NCI-H2196 (cell line): ENCODE measurements around the gene PMIS2.
"Not testable (repeated sequence)": the region's sequence is repeated elsewhere in the genome, so short reads cannot be mapped to it uniquely, and the experiment has no call there.

Experiments used
- DNase-seq: peaks from one replicate; lab custom pipeline; 2025; ENCODE audit not compliant: unreplicated experiment; lab: John Stamatoyannopoulos, UW

PMIS2 gene

DNA sequence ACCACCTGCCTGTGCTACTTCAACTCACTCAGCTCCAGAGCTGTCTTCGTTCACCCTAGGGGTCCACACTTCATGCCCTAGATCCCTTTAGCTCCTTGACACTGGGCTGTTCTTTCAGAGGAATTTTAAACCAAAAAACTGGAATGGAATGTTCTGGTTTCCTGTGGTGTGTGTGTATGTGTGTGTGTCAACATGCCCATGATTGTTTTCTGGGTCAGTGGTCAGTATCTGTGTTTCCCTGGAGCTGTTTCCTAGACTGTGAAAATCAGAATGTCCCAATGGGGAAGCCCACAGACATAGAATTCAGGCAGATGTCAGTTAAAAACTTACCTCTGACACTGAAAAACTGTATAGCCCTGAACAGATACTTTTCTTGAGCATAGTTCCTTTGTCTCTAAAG lies 1.3 kb downstream of the PMIS2 start:
- no peak for DNase-seq

DNA sequence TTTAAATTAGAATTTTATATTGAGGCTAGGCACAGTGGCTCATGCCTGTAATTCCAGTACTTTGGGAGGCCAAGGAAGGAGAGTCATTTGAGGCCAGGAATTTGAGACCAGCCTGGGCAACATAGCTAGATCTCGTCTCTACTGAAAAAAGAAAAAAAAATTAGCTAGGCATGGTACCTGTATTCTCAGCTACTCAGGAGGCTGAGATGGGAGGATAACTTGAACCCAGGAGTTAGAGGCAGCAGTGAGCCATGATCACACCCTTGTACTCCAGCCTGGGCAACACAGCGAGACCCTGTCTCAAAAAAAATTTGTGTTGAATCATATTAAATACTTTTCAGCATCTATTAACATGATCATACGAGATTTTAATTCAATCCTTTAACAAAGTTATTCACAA lies 4.9 kb downstream of the PMIS2 start:
- no peak for DNase-seq

DNA sequence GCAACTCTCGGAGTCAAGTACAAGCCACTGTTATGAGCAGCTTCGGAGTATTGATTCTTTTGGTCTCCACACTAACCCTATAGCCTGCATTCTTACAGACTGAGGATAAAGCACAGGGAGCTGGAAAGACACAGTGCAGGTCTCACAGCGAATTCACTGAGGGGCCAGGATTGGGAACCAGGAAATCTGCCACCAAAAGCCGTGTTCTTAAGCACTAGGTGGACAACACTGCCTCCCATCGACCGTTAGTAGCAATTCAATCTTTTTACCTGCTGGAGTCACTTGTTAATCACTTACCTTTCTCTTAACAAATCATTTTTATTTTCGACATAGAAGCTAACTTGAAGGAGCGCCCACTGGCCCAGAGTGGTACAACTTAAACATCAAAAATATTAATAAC lies 6.3 kb downstream of the PMIS2 start:
- peak; percentile 25 for DNase-seq

DNA sequence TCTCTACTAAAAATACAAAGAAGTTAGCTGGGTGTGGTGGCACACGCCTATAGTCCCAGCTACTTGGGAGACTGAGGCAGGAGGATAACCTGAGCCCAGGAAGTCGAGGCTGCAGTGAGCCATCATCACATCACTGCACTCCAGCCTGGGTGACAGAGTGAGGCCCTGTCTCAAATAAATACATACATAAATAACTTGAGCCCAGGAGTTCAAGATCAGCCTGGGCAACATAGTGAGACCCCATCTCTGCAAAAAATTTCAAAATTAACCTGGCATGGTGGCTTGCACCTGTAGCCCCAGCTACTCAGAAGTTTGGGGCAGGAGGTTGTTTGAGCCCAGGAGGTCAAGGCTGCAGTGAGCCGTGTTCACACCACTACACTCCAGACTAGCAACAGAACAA lies 9.1 kb downstream of the PMIS2 start:
- not testable (repeated sequence) for DNase-seq

DNA sequence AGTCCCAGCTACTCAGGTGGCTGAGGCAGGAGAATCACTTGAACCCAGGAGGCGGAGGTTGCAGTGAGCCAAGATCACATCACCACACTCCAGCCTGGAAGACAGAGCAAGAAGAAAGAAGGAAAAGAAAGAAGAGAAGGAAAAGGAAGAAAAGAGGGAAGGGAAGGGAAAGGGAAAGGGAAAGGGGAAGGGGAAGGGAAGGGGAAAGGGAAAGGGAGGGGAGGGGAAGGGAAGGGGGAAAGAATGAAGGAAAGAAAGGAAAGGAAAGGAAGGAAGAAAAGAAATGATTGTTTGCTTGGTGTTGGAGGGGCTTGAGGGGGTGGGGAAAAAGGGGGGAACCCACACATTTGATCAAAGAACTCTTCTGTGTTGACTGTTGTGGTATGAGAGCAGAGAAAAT lies 10.0 kb downstream of the PMIS2 start:
- no peak for DNase-seq

DNA sequence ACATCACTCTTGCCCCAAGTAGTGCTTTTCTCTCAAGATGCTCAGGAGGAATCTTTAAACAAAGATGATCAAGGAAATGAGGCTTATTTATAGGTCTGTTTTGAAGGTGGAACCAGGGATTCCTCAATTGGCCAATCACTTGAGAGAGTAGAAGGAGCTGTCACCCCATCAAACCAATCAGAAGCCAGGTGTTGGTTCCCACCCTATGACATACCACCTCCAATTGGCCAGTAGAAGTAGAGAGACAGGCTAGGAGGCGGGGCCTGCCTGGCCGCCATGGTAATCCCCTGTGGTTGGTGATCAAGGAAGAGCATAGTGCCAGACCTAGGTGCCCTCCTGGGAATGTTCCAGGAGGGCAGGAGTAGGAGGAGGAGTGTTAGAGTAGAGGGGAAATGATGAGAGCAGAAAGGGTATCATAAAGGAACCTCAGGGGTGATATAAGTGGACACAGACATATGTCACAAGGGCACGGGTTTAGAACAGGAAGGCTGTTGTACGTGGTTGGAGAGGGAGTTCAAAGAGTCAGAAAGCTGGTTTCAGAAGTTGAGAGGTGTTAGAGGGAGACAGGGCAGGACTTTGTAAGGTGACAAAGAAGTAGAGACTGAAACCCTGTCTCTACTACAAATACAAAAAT lies 10.5 kb downstream of the PMIS2 start:
- DNase-seq, result no peak

DNA sequence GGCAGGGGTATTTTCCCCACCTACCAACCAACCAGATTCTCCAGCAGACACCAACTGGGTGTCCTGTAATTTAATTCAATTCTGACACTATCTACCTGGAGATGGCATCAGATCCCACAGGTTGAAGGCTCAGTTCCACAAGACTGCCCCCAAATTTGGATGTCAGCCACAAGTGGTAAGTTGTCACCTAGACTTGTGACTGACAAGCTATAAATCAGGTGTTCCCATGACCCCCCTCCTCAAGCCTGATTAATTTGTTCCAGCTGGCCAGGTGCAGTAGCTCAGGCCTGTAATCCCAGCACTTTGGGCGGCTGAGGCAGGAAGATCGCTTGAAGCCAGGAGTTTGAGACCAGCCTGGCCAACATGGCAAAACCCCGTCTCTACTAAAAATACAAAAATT lies 16.0 kb downstream of the PMIS2 start:
- DNase-seq, result no peak

DNA sequence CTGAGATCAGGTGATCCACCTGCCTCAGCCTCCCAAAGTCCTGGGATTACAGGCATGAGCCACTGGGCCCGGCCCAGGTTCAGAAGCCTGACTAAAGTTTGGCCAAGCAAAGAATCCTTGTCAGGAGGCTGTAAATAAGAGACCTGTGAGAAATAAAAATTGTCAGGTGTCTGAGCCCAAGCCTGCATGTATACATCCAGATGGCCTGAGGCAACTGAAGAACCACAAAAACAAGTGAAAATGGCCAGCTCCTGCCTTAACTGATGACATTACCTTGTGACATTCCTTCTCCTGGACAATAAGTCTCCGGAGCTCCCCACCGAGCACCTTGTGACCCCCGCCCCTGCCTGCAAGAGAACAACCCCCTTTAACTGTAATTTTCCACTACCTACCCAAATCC lies 18.5 kb downstream of the PMIS2 start:
- not testable (repeated sequence) for DNase-seq

DNA sequence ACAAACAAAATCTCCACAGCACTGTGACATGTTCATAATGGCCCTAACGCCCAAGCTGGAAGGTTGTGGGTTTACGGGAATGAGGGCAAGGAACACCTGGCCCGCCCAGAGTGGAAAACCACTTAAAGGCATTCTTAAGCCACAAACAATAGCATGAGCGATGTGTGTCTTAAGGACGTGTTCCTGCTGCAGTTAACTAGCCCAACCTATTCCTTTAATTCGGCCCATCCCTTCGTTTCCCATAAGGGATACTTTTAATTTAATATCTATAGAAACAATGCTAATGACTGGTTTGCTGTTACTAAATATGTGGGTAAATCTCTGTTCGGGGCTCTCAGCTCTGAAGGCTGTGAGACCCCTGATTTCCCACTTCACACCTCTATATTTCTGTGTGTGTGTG lies 21.2 kb downstream of the PMIS2 start:
- DNase-seq, result not testable (repeated sequence)

DNA sequence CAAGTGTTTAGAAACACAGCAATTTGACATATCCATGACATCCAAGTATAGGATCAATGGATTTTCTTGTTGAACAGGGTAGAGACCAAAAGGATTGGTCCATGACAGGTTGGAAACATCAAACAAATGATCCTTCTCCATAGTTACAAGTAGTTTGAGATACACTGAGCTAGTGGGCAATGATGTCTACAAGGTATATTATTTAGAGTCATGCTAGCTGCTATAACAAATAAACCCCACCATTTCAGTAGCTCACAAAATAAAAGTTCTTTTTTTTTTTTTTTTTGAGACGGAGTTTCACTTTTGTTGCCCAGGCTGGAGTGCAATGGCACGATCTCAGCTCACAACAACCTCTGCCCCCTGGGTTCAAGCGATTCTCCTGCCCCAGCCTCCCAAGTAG lies 21.7 kb downstream of the PMIS2 start:
- DNase-seq, result no peak

DNA sequence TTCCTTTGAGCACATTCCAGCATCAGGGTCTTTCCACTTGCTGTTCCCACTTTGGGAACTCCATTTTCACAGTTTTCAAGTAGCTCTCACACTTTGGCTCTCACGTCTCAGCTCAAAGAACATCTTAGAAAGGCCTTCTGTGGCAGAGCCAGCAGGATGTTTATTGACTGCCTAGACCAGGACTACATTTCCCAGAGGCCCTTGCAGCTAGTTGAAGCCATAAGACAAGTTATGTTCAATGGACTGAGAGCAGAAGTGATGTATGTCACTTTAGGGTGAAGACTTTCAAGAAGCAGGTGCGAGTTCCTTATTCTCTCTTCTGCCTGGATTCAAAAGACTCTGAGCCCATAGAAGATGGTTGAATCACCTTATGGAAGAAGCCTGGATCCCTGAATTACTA lies 22.3 kb downstream of the PMIS2 start:
- no peak for DNase-seq

DNA sequence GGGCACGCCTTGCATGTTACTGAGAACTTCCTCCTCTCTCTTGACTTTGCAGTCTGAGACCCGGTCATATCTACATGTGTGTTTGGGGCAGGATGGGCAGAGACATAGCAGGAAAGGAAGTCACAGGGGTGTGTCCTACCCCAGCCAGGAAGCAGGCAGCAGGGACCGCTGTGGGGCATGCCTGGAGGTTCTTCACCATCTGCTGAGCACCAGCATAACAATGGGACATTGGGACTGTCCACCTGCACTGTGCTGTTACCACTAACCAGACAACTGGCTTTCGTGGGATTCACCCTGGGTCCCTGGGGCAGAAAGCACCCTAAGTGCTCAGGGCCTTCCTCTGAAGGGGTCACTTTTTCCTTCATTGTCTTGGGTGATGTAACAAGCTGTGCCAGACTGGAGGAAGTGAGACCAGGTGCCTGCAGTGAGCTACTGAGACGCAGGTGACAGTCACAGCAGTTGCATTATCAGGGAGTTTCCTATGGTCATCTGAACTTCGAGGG lies 23.9 kb downstream of the PMIS2 start:
- DNase-seq, result no peak

DNA sequence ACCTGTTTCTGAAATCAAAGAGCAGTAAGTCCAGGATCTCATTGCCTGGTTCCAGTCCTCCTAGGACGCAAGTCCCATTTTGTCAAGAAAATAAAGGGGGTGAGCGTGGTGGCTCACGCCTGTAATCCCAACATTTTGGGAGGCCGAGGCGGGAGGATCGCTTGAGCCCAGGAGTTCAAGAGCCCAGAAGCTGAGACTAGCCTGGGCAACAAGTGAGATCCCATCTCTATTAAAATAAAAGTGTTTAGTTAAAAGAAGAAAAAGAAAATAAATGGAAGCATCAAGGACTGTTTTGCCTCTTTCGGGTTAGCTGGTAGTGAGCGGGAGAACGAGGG lies 26.2 kb downstream of the PMIS2 start:
- DNase-seq, result no peak

DNA sequence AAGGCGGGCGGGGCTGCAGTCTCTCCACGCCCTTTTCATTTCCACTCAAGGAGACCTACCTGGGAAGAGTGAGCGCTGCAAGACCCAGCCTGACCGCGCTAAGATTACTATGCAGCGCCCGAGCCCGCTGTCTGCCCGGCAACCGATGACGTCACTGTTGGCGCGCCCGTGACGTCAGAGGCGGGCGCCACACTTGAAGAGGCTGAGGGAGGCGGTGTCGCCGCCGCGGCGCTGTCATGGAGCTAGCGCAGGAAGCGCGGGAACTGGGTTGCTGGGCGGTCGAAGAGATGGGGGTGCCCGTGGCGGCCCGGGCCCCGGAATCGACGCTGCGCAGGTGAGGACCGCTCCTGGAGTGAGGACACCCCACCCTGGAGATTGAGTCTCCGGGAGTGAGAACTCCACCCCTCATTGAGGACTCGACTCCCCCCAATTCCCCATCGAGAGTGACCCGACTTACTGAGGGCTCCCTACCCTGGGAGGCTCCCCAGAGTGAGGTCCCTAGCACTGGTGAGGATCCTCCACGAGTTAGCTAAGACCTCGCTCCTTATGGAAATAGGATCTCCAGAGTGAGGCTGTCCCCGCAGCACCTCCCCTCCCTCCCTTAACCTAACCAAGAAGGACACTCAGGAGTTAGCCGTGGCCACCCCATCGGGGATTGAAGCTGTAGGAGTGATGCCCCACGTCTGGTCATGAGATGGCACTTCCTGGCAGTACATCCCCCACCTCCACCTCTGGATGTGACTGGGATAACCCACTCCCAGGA lies 26.8 kb downstream of the PMIS2 start, which contains the start of gene HAUS5:
TSS of gene HAUS5 (plus strand) at position 177 of the 763 bp plus-strand sequence. CDS start at position 237, 60 bp downstream.
- DNase-seq, result peak; percentile 92

DNA sequence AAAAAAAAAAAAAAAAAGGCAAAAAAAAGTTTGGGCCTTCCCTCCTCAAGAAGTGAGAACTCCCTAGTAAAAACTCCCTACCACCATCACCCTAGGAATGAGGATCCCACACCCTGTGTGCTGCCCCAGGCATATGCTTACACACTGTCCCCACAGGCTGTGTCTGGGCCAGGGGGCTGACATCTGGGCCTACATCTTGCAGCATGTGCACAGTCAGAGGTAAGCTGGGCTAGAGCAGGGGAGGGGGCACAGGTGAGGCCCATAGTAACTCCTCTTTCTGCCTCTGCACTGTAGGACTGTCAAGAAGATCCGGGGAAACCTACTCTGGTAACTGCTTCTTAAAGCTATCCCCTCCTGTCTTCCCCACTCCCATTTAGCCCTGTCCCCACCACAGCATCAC lies 27.6 kb downstream of the PMIS2 start:
- DNase-seq, result no peak

DNA sequence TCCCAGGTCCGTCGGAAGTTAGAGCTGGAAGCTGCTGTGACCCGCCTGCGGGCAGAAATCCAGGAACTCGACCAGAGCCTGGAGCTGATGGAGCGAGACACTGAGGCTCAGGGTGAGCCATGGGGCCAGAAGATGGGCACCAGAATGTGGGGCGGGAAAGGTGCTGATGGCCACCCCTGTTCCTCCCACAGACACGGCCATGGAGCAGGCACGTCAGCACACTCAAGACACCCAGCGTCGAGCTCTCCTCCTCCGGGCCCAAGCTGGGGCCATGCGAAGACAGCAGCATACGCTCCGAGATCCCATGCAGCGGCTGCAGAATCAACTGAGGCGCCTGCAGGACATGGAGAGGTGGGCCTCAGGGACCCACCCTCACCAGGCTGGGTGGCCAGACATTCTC lies 29.1 kb downstream of the PMIS2 start:
- DNase-seq, result no peak

DNA sequence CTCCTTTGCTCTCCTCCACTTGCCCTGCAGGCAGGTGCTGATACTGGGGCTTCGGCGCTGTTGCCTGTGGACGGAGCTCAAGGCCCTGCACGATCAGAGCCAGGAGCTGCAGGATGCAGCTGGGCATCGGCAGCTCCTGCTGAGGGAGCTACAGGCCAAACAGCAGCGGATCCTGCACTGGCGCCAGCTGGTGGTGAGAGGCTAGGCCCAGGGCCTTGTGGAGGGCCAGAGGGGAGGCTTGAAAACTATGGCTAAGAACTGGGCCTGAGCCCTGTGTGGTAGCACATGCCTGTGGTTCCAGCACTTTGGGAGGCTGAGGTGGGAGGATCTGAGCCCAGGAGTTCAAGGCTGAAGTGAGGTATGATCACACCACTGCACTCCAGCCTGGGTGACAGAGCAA lies 32.9 kb downstream of the PMIS2 start:
- DNase-seq, result no peak

DNA sequence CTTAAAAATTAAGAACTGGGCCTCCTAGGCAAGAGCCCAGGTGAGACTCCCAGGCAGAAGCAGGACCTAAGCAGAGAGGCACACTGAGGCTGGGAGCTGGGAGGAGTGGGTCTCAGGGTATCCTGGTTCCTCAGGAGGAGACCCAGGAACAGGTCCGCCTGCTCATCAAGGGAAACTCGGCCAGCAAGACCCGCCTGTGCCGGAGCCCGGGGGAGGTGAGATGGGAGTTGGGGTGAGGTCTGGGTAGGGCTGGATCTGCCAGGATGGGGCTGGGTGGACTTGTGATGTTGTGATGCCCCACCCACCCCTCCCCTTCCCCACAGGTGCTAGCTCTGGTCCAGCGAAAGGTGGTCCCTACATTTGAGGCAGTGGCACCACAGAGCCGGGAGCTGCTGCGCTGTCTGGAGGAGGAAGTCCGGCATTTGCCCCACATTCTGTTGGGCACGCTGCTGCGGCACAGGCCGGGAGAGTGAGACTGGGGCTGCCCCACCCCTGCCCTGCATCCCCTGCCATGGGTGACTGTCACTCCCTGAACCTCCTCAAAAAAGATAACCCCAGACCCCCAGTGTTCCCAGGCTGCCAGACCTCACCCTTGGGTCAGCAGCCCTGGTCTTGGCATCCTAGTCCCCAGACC lies 33.4 kb downstream of the PMIS2 start:
- DNase-seq, result no peak

DNA sequence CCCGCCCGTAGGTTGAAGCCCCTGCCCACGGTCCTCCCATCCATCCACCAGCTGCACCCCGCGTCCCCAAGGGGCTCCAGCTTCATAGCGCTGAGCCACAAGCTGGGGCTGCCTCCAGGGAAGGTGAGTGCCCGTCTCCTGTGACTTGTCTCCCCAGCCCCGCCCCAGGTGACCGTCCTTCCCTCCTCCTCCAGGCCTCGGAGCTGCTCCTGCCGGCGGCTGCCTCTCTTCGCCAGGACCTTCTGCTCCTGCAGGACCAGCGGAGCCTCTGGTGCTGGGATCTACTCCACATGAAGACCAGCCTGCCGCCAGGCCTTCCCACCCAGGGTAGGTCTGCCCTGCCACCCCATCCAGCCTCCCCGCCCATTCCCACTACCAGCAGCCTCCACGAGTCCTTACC lies 34.0 kb downstream of the PMIS2 start:
- no peak for DNase-seq

DNA sequence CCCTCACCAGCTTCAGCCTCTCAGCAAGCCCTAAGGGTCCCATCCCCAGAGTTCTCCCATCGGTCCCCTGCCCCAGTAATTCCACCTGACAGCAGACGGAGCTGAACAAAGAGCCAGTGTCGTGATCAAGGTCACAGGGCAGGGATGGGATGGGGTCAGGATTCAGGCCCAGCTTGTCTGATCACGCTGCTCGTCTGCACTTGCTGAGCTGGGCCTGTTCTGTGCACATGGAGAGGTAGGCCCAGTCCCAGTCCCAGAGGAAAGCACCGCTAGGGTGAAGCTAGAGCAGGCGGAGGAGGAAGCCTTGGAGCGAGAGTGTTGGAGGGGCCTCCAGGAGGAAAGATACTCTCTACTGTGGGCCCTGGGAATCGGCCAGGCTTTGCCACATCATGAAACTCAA lies 35.7 kb downstream of the PMIS2 start:
- DNase-seq, result no peak

DNA sequence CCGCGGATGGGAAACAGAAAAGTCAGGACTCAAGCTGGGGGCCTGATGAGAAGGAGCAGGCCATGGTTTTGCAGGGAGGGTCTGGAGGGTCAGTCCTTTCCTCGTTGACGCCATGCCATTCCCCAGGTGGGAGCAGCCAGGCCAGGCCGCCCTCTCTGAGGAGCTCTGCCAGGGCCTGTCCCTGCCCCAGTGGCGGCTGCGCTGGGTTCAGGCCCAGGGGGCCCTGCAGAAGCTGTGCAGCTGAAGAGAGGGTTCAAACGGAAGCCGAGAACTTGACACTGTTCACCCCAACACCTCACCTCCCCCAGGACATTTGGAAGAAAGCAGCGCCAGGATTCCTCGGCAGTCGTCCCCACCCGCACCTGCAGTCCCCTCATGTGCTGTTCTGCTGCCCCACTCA lies 36.8 kb downstream of the PMIS2 start:
- no peak for DNase-seq

DNA sequence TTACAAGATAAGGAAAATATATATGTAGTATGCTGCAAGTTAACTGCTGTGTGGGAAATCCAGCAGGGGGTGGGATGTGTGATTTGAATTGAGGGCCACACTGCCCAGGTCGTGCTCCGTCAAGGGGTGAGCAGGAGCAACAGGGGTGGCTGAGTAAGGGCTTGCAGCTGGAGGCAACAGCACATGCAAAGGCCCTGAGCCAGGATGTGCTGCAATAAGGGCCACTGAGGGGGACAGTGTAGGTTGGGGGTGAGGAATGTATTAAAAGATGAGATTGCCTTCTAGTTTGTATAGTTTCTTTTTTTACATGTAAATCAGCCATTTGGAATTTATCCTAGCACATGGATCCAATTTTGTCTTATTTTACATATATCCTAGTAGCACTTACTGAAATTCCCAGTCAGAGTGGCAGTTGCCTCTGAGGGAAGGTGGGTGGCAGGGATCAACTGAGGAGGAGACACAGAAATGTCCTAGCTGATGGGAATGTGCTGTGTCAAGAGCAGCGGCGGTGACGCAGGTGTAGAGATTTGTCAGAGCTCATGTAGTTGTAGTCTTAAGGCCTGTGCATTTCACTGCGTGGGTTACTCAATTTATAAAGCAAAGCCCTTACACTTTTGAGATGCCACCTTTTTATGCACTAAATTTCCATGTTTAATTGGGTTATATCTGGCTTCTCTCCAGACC lies 37.5 kb downstream of the PMIS2 start:
- DNase-seq, result no peak
